MCF 10A (cell line): ENCODE measurements around the gene ZSCAN20. TPM values are rescaled to one million over a fixed set of nuclear protein-coding genes. Genes with fewer than 3 reads are reported as not detected.

Experiments used
- BruUV-seq: library from RNA; stranded (reverse); fragments of 400-500 nt; replicated peaks from 2 replicates; lab custom pipeline; 2021; lab: Mats Ljungman, UMichigan
- CTCF ChIA-PET: fragments of 300-600 bp; sonication (Branson Sonifier 250); formaldehyde crosslinking; extraction: SDS; loops from one replicate; lab custom pipeline; 2021; ENCODE audit warnings: antibody characterized with exemption, inconsistent platforms; lab: Yijun Ruan, JAX
- POLR2A ChIA-PET: fragments of 300-600, 350-650 bp; sonication (Branson Sonifier 250); formaldehyde crosslinking; extraction: SDS; loops from one replicate; lab custom pipeline; 2020; ENCODE audit warnings: antibody characterized with exemption, inconsistent platforms; lab: Yijun Ruan, JAX
- DNase-seq: peaks from one replicate; pipeline ENCODE4 v3.0.0-alpha.2; 2018; ENCODE audit not compliant: unreplicated experiment
- H3K27ac Mint-ChIP-seq: one replicate; pipeline ENCODE4 v1.8.0; 2022; ENCODE audit warnings: mild to moderate bottlenecking, low read depth, mixed read lengths; ENCODE audit not compliant: unreplicated experiment
- H3K27me3 Mint-ChIP-seq: one replicate; pipeline ENCODE4 v1.8.0; 2022; ENCODE audit warnings: mixed read lengths; ENCODE audit not compliant: insufficient read depth, unreplicated experiment
- H3K36me3 Mint-ChIP-seq: one replicate; pipeline ENCODE4 v1.8.0; 2022; ENCODE audit warnings: mild to moderate bottlenecking, moderate library complexity, mixed read lengths; ENCODE audit not compliant: insufficient read depth, unreplicated experiment
- H3K4me1 Mint-ChIP-seq: one replicate; pipeline ENCODE4 v1.8.0; 2022; ENCODE audit warnings: mixed read lengths; ENCODE audit not compliant: insufficient read depth, unreplicated experiment
- H3K4me3 Mint-ChIP-seq: one replicate; pipeline ENCODE4 v1.8.0; 2022; ENCODE audit warnings: mild to moderate bottlenecking, moderate library complexity, mixed read lengths; ENCODE audit not compliant: unreplicated experiment
- H3K9me3 Mint-ChIP-seq: one replicate; pipeline ENCODE4 v1.8.0; 2022; ENCODE audit warnings: mixed read lengths; ENCODE audit not compliant: unreplicated experiment
- CTCF ChIP-seq: fragments of 200-600 bp; IDR thresholded peaks from one replicate; pipeline ENCODE4 v1.8.0; 2022; ENCODE audit warnings: antibody characterized with exemption, mild to moderate bottlenecking; ENCODE audit not compliant: unreplicated experiment
- intact Hi-C: fragments of 100-400 bp; cut with micrococcal nuclease; formaldehyde crosslinking; loops from 2 replicates; pipeline ENCODE4 v1.14.1; 2022
- total RNA-seq: library from RNA; stranded (reverse); gene quantifications from 2 replicates; pipeline ENCODE4 v1.2.3, GENCODE V29; 2022

The ZSCAN20 gene
- total RNA-seq, 1 experiment from 2014 or later = 5.1 TPM

DNA sequence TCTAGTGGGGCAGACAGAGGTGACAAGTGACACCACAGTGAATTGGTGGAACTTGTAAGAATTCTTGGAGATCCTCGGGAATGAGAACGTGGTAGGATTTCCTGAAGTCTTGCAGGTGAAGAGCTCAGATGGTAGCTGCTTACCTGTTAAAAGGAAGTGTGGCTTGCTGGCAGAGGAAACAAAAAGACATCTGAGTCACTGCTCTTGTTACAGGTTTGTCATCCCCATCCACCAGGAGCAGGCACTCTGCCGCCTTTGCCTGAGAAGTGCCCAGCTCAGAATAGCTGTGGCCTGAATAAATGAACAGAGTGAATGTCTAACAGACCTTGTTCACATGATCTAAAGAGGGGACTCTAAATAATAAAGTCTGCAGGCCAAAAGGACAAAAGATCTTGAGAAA lies 12.3 kb upstream of the ZSCAN20 start:
- H3K4me3 Mint-ChIP-seq = no peak overlapping the region
- DNase-seq = peak; percentile 39
- no peaks in the 10 kb centered on the region for H3K9me3 Mint-ChIP-seq
- ChIA-PET POLR2A (interaction anchor here (0.7 to 1.3 kb wide), 2 partner anchors 109 to 111 kb away, joined by 3 to 4 read pairs; no protein-coding TSS in a partner anchor), CTCF (interaction anchor here (0.8 to 9.1 kb wide), 5 partner anchors 9 to 364 kb away, joined by 3 to 82 read pairs (median 5); partner anchors contain the start of gene ZSCAN20)
- H3K36me3 Mint-ChIP-seq = no peaks in the 10 kb centered on the region
- peak overlapping the region; percentile 27 for H3K27ac Mint-ChIP-seq
- no TSS peak for BruUV-seq
- no peaks in the 10 kb centered on the region for H3K27me3 Mint-ChIP-seq
- TF ChIP-seq CTCF = no peak
- H3K4me1 Mint-ChIP-seq = peaks cover 34% of the 10 kb centered on the region
- intact Hi-C loops = no loop called here

DNA sequence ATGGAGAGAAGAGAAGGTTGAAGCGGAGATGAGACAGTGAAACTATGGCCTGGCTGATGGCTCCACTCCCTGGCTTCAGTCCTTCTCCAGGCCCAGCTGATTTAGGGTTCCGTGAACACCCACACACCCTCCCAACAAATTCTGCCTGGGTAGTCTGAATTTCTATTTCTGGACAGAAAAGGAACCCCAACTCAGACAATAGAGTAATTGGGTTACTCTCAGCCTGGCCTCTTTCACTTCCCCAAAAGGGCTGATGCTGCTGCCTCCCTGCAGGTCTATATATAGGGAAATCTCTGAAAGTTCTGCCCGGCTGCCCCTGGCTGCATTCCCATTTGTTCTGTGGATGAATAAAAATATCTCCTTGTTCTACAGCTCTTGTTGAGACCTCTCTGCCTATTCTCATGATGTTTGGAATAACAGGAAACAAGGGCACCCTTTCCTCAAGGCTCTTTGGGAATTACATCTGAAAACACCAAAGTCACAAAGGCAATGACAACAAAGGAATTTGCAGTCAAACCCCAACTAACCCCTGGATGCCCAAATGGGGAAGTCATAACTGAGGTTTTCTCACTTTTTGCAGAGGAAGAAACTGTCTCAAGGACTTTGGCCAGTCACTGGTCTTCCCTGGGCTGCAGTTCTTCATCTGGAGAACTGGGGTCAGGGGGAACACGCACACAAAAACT lies 11.4 kb upstream of the ZSCAN20 start:
- no peak for DNase-seq
- no TSS peak for BruUV-seq
- no peaks in the 10 kb centered on the region for H3K9me3 Mint-ChIP-seq
- TF ChIP-seq CTCF = no peak
- POLR2A ChIA-PET = interaction anchor here (0.7 kb wide), 1 partner anchor 114 kb away, joined by 3 read pairs; no protein-coding TSS in a partner anchor
- no peaks in the 10 kb centered on the region for H3K36me3 Mint-ChIP-seq
- H3K27ac Mint-ChIP-seq = no peak overlapping the region
- H3K27me3 Mint-ChIP-seq = no peaks in the 10 kb centered on the region
- no peak overlapping the region for H3K4me3 Mint-ChIP-seq
- CTCF ChIA-PET = interaction anchor here (0.6 to 9.1 kb wide), 4 partner anchors 8 to 334 kb away, joined by 3 to 82 read pairs (median 4); partner anchors contain the start of gene ZSCAN20
- intact Hi-C loops = no loop called here
- peaks cover 28% of the 10 kb centered on the region for H3K4me1 Mint-ChIP-seq

GRCh38 chr1:33462405-33463164 lies 9.9 kb upstream of the ZSCAN20 start:
- BruUV-seq = no TSS peak
- Mint-ChIP-seq H3K27me3 (no peaks in the 10 kb centered on the region), H3K4me1 (peaks cover 21% of the 10 kb centered on the region), H3K27ac (no peak overlapping the region), H3K9me3 (no peaks in the 10 kb centered on the region), H3K4me3 (no peak overlapping the region), H3K36me3 (no peaks in the 10 kb centered on the region)
- TF ChIP-seq CTCF = no peak
- POLR2A ChIA-PET = no interaction called here
- CTCF ChIA-PET = interaction anchor here (0.6 kb wide), 1 partner anchor 17 kb away, joined by 3 read pairs; no protein-coding TSS in a partner anchor
- DNase-seq = no peak
- intact Hi-C loops = no loop called here

GRCh38 chr1:33464552-33464951 lies 7.9 kb upstream of the ZSCAN20 start:
- Mint-ChIP-seq H3K36me3 (no peaks in the 10 kb centered on the region), H3K4me1 (peaks cover 6% of the 10 kb centered on the region), H3K9me3 (no peaks in the 10 kb centered on the region), H3K27me3 (no peaks in the 10 kb centered on the region), H3K4me3 (no peak overlapping the region), H3K27ac (no peak overlapping the region)
- ChIA-PET CTCF (interaction anchor here (0.8 to 11.9 kb wide), 3 partner anchors 9 to 457 kb away, joined by 3 to 152 read pairs (median 3); no protein-coding TSS in a partner anchor), POLR2A (interaction anchor here (0.7 kb wide), 1 partner anchor 28 kb away, joined by 3 read pairs; no protein-coding TSS in a partner anchor)
- no peak for DNase-seq
- no peak for TF ChIP-seq CTCF
- no TSS peak for BruUV-seq
- intact Hi-C loops = no loop called here
